Right lobe of liver (tissue), 6 donors: ENCODE results near the gene CYB561D1. TPM values are rescaled to one million over a fixed set of nuclear protein-coding genes. Genes with fewer than 3 reads are reported as not detected.
A peak's percentile ranks its signal among the peaks of the same experiment; 100 is the strongest.

ENCODE experiments used
- ATAC-seq, 4 donors: fragments of 200-7000 bp; cut with Tn5 transposase; one replicate each; pipeline ENCODE4 v1.9.1; 2020; ENCODE audit warnings: mild to moderate bottlenecking in 4 of 4, moderate library complexity in 4 of 4
- DNase-seq, 3 donors: peaks; one replicate each; pipeline ENCODE4 v3.0.0-alpha.2; 2020
- H3K27ac ChIP-seq, 3 donors: fragments of 200-600 bp; one replicate each; pipeline ENCODE4 v1.8.0; 2022
- H3K27me3 ChIP-seq, 2 donors: fragments of 200-600 bp; one replicate each; pipeline ENCODE4 v1.8.0; 2022
- H3K36me3 ChIP-seq, 4 donors: fragments of 200-600 bp; sonication (generic) in 1 of 4; one replicate each; pipeline versions ENCODE4 v1.5.1 to v1.8.0; 2017 to 2022; ENCODE audit warnings: control low read depth in 1 of 4
- H3K4me1 ChIP-seq, 4 donors: fragments of 200-600 bp; sonication (generic) in 1 of 4; one replicate each; pipeline versions ENCODE4 v1.5.1 to v1.8.0; 2017 to 2022; ENCODE audit warnings: control low read depth in 1 of 4
- H3K4me3 ChIP-seq, 3 donors: fragments of 200-600 bp; one replicate each; pipeline ENCODE4 v1.8.0; 2022
- H3K9me3 ChIP-seq, 4 donors: fragments of 200-600 bp; sonication (generic) in 1 of 4; one replicate each; pipeline versions ENCODE4 v1.5.1 to v1.8.0; 2017 to 2022; ENCODE audit warnings: control low read depth in 1 of 4
- POLR2A ChIP-seq: fragments of 450-650 bp; IDR thresholded peaks from one replicate; pipeline ENCODE4 v1.6.1; 2017; ENCODE audit warnings: antibody characterized with exemption, mild to moderate bottlenecking
- WGBS: methylation state at CpG from one replicate; pipeline ENCODE4 v1.1.6; 2018; ENCODE audit warnings: low coverage, low lambda C conversion rate; ENCODE audit not compliant: insufficient coverage; ENCODE audit errors: missing lambda C conversion rate; 5-methylcytosine and 5-hydroxymethylcytosine counted together
- intact Hi-C, 2 donors: fragments of 100-400 bp; cut with DNase I; formaldehyde crosslinking; loops; one replicate each; pipeline versions ENCODE4 v1.11.2 to v1.14.1; 2022
- total RNA-seq, 6 experiments: library from RNA; depleted of rRNA in 2 of 6; stranded (reverse); fragments of >200 nt in 2 of 6; fragmentation: NEBNext Ultra II Directional in 3 of 6; extraction: Animal tissue kit (Norgen Biotek cat#: 25700) in 3 of 6; gene quantifications; one replicate each; pipeline versions ENCODE4 v1.1.0 to v1.2.4, GENCODE V29; 2016 to 2023
- TF ChIP-seq, protein P1 (sequence below), 4 donors: fragments of 200-600 bp in 3 of 4; fragments of 450-650 bp in 1 of 4; IDR thresholded peaks; one replicate each; pipeline versions ENCODE4 v1.5.1 to v1.8.0; 2016 to 2022; ENCODE audit warnings: antibody characterized with exemption in 4 of 4, mild to moderate bottlenecking in 2 of 4
- donor health status: DM: no; HTN: yes; CAD: no.
- donor health status: DM: no; HTN: no; CAD: no.
- donor health status: DM: no; HTN: no; CAD: no.
- donor health status: DM: no; HTN: yes; CAD: no.
- donor health status: DM: no; HTN: yes; CAD: no.

CYB561D1 gene
- total RNA-seq, 6 experiments from 2014 or later: 1.5 to 3.1 (median 2.4) TPM

DNA sequence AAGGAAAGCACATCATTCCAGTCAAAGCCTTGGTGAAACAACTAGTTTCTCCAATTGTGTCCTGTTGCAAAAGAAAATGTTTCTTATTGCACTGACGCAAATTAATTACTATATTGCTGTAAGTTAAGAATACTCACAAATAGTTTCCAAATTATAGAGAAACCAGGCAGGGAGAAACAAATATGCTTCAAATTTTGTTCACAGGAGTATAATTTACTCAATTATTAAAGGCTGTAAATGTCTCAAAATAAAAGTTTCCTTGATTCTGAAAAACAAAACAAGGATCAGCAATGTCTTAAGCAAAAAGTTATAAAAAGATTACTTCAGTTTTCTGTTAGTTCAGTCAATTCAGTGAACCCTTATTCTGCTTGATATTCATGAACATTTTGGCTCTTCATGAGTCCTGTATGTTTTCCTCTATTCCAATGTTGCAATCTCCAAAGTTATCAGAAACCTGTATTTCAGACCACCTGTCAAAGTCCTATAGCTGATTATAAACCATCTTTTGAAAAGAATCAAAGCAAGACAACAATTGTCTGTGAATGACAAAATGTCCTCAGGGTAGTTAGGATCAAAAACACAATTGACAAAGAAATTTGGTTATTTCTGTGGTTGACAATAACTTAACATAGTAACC, 39.3 kb upstream of the CYB561D1 start:
- Histone ChIP-seq H3K9me3 (no peaks in the 10 kb centered on the region), H3K36me3 (no peaks in the 10 kb centered on the region), H3K4me1 (no peaks in the 10 kb centered on the region), H3K4me3 (no peak overlapping the region), H3K27me3 (no peaks in the 10 kb centered on the region), H3K27ac (no peak overlapping the region)
- DNase-seq (no peak), ATAC-seq (no peak)
- no CpG with 5 or more reads among the region's 1 CpG for WGBS
- intact Hi-C loops: no loop called here
- no peak for TF ChIP-seq POLR2A
- TF ChIP-seq, protein P1, sequence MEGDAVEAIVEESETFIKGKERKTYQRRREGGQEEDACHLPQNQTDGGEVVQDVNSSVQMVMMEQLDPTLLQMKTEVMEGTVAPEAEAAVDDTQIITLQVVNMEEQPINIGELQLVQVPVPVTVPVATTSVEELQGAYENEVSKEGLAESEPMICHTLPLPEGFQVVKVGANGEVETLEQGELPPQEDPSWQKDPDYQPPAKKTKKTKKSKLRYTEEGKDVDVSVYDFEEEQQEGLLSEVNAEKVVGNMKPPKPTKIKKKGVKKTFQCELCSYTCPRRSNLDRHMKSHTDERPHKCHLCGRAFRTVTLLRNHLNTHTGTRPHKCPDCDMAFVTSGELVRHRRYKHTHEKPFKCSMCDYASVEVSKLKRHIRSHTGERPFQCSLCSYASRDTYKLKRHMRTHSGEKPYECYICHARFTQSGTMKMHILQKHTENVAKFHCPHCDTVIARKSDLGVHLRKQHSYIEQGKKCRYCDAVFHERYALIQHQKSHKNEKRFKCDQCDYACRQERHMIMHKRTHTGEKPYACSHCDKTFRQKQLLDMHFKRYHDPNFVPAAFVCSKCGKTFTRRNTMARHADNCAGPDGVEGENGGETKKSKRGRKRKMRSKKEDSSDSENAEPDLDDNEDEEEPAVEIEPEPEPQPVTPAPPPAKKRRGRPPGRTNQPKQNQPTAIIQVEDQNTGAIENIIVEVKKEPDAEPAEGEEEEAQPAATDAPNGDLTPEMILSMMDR (IDR thresholded peaks at IDR 0.05): no peak

DNA sequence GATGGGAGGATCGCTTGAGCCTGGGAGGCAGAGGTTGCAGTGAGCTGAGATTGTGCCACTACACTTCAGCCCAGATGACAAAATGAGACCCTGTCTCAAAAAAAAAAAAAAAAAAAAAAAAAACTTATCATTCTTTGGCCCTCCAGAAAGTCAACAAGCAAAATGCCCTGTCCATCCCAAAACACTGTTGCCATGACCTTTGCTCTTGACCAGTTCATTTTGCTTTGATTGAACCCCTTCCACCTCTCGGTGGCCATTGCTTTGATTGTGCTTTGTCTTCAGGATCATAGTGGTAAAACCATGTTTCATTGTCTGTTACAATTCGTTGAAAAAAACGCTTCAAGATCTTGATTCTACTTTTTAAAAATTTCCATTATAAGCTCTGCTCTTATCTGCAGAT, 36.1 kb upstream of the CYB561D1 start:
- no peak for TF ChIP-seq POLR2A
- TF ChIP-seq, protein P1 (IDR thresholded peaks at IDR 0.05): no peak
- no peaks in the 10 kb centered on the region for H3K9me3 ChIP-seq
- no peak for ATAC-seq
- no peaks in the 10 kb centered on the region for H3K4me1 ChIP-seq
- H3K27ac ChIP-seq: no peak overlapping the region
- no peaks in the 10 kb centered on the region for H3K36me3 ChIP-seq
- H3K27me3 ChIP-seq: no peaks in the 10 kb centered on the region
- intact Hi-C loops: no loop called here
- no peak for DNase-seq
- H3K4me3 ChIP-seq: no peak overlapping the region
- WGBS: 40% methylated on average over 3 of the region's 4 CpGs

DNA sequence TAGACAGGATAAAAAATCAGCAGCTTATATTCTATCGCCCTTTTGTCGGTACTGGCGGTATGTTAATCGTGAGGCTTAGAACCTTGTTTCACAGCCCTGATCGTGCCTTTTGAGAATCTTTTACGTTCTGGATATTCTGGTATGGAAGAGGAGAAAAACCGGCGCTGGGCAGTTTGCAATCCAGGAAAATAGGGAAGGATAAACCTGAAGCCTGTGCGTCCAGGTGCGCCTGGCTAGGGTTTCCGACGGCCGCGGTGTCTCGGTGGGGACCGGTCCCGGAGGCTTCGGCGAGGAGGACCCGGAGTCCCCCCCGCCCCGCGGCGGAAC, 27.8 kb upstream of the CYB561D1 start:
- no peak for ATAC-seq
- intact Hi-C loops: no loop called here
- Histone ChIP-seq H3K4me3 (peak overlapping the region; percentile 62 to 72 (median 68)), H3K9me3 (no peaks in the 10 kb centered on the region), H3K27me3 (no peaks in the 10 kb centered on the region), H3K27ac (peak overlapping the region in 1 of 3 donors; percentile 62), H3K36me3 (no peaks in the 10 kb centered on the region), H3K4me1 (peaks cover 0 to 6% (median 0%) of the 10 kb centered on the region in 4 donors)
- no peak for DNase-seq
- 5% methylated on average over 24 of the region's 24 CpGs for WGBS
- no peak for TF ChIP-seq POLR2A
- TF ChIP-seq, protein P1 (IDR thresholded peaks at IDR 0.05): no peak

DNA sequence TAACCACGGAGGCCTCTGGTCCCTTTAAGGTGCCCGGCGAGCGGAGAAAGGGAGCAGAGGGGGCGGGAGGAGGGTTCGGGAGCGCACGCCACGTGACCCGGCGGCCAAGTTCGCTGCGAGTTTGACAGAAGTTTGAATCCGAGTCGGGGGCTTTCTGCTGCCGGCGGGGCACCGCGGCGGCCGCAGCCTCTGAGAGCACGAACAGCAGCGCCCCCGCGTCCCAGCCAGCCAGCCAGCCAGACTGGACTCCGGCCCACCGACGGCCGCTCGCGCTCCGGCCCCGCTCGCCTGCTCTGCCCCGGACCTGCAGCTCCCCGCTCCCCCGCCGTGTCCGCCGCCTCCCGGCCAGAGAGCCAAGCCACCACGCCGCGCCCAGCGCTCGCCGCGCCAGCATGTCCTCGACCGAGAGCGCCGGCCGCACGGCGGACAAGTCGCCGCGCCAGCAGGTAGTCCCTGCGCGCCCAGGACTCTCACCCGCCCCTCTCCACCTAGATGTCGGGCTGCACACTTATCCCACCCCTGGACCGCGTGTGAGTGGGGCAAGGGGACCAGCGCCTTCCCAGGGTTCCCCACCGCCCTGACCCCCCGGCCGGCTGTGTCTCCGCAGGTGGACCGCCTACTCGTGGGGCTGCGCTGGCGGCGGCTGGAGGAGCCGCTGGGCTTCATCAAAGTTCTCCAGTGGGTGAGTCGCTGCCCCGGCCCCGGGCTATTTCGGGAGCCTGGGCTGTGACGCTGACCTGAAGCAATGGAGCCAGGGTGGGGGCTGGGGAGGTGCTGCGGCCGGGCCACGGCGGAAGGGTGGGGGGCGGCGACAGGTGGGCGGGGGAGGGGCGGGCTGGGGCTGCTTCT, 27.2 kb upstream of the CYB561D1 start, which contains the start of gene SYPL2:
TSS of gene SYPL2 (plus strand) at position 95 of the 849 bp plus-strand sequence. CDS start at position 393, 298 bp downstream.
- H3K27ac ChIP-seq: peak within 1 kb of the TSS in 2 of 3 donors; percentile 31 to 62
- H3K4me1 ChIP-seq: peaks cover 0 to 6% (median 0%) of the 10 kb centered on the region in 4 donors
- H3K4me3 ChIP-seq: peak within 1 kb of the TSS; percentile 62 to 72 (median 68)
- WGBS: 0% methylated on average over 13 of the region's 88 CpGs
- no peaks in the 10 kb centered on the region for H3K27me3 ChIP-seq
- peak; percentile 82 to 90 (median 88) for ATAC-seq
- intact Hi-C loops: no loop called here
- no peaks in the 10 kb centered on the region for H3K36me3 ChIP-seq
- DNase-seq: peak; percentile 72 to 86 (median 86)
- no peaks in the 10 kb centered on the region for H3K9me3 ChIP-seq
- TF ChIP-seq POLR2A: peak; percentile 29
- TF ChIP-seq, protein P1 (IDR thresholded peaks at IDR 0.05): peak in 1 of 4 donors; percentile 2
